Endothelial cell (in vitro differentiated cells): ENCODE measurements around the gene PLA2G5. TPM values are rescaled to one million over a fixed set of nuclear protein-coding genes. Genes with fewer than 3 reads are reported as not detected.

Source experiments
- DNase-seq: peaks from one replicate; pipeline ENCODE4 v3.0.0; 2021; ENCODE audit warnings: low spot score
- H3K27ac Mint-ChIP-seq: one replicate; pipeline ENCODE4 v1.8.0; 2021; ENCODE audit warnings: mixed read lengths, inconsistent platforms; ENCODE audit not compliant: unreplicated experiment
- H3K27me3 Mint-ChIP-seq: one replicate; pipeline ENCODE4 v1.8.0; 2021; ENCODE audit warnings: mild to moderate bottlenecking, moderate library complexity, mixed read lengths, inconsistent platforms; ENCODE audit not compliant: unreplicated experiment
- H3K36me3 Mint-ChIP-seq: one replicate; pipeline ENCODE4 v1.8.0; 2021; ENCODE audit warnings: mild to moderate bottlenecking, low read depth, mixed read lengths, inconsistent platforms; ENCODE audit not compliant: unreplicated experiment
- H3K4me1 Mint-ChIP-seq: one replicate; pipeline ENCODE4 v1.8.0; 2021; ENCODE audit warnings: mild to moderate bottlenecking, mixed read lengths, inconsistent platforms; ENCODE audit not compliant: unreplicated experiment
- H3K4me3 Mint-ChIP-seq: one replicate; pipeline ENCODE4 v1.8.0; 2021; ENCODE audit warnings: mild to moderate bottlenecking, mixed read lengths, inconsistent platforms; ENCODE audit not compliant: unreplicated experiment
- H3K9me3 Mint-ChIP-seq: one replicate; pipeline ENCODE4 v1.8.0; 2021; ENCODE audit warnings: mixed read lengths, inconsistent platforms; ENCODE audit not compliant: unreplicated experiment
- CTCF ChIP-seq: fragments of 200-600 bp; sonication (generic); IDR thresholded peaks from one replicate; pipeline ENCODE4 v1.5.0; 2021; ENCODE audit warnings: antibody characterized with exemption; ENCODE audit not compliant: unreplicated experiment
- total RNA-seq: library from RNA; stranded (reverse); fragmentation: NEBNext Ultra II Directional; extraction: Animal tissue kit (Norgen Biotek cat#: 25700); gene quantifications from one replicate; pipeline ENCODE4 v1.2.1, GENCODE V29; 2021; ENCODE audit not compliant: unreplicated experiment

The PLA2G5 gene
- total RNA-seq, 1 donor from 2014 or later: 0.77 TPM

GRCh38 chr1:20080441-20081352, 10.7 kb downstream of the PLA2G5 start:
- H3K4me1 Mint-ChIP-seq: peaks cover 18% of the 10 kb centered on the region
- no peaks in the 10 kb centered on the region for H3K9me3 Mint-ChIP-seq
- no peaks in the 10 kb centered on the region for H3K36me3 Mint-ChIP-seq
- no peak for DNase-seq
- H3K4me3 Mint-ChIP-seq: peak overlapping the region; percentile 7
- no peak for TF ChIP-seq CTCF
- no peak overlapping the region for H3K27ac Mint-ChIP-seq
- H3K27me3 Mint-ChIP-seq: peaks cover 5% of the 10 kb centered on the region

GRCh38 chr1:20081353-20081810, 11.4 kb downstream of the PLA2G5 start:
- DNase-seq: no peak
- Mint-ChIP-seq H3K27me3 (peaks cover 3% of the 10 kb centered on the region), H3K36me3 (no peaks in the 10 kb centered on the region), H3K4me1 (peaks cover 18% of the 10 kb centered on the region), H3K9me3 (no peaks in the 10 kb centered on the region), H3K27ac (no peak overlapping the region), H3K4me3 (no peak overlapping the region)
- no peak for TF ChIP-seq CTCF

GRCh38 chr1:20082772-20083171, 12.8 kb downstream of the PLA2G5 start:
- H3K27ac Mint-ChIP-seq: no peak overlapping the region
- no peak overlapping the region for H3K4me3 Mint-ChIP-seq
- TF ChIP-seq CTCF: no peak
- H3K36me3 Mint-ChIP-seq: no peaks in the 10 kb centered on the region
- peaks cover 18% of the 10 kb centered on the region for H3K4me1 Mint-ChIP-seq
- no peaks in the 10 kb centered on the region for H3K27me3 Mint-ChIP-seq
- no peaks in the 10 kb centered on the region for H3K9me3 Mint-ChIP-seq
- DNase-seq: no peak

- no peak for DNase-seq
- Mint-ChIP-seq H3K4me1 (peaks cover 18% of the 10 kb centered on the region), H3K36me3 (no peaks in the 10 kb centered on the region), H3K4me3 (no peak overlapping the region), H3K27me3 (no peaks in the 10 kb centered on the region), H3K9me3 (no peaks in the 10 kb centered on the region), H3K27ac (no peak overlapping the region)
- TF ChIP-seq CTCF: no peak
Measured at GRCh38 chr1:20083178-20083944, 13.4 kb downstream of the PLA2G5 start.
